ENCODE measurements around the gene C10orf95. TPM values are rescaled to one million over a fixed set of nuclear protein-coding genes. Genes with fewer than 3 reads are reported as not detected.
A peak's percentile ranks its signal among the peaks of the same experiment; 100 is the strongest.

Gene C10orf95
- total and polyA plus RNA-seq, 2 experiments from 2014 or later = 0.69 to 1.1 TPM

- H3K27ac ChIP-seq (ENCODE audit: low read depth) = no peak overlapping the region
- no peaks in the 10 kb centered on the region for H3K79me2 ChIP-seq (replicated peaks; ENCODE audit: insufficient read depth)
- no peaks in the 10 kb centered on the region for H3K9me2 ChIP-seq (ENCODE audit: insufficient read depth)
- peaks cover 16% of the 10 kb centered on the region for H3K4me1 ChIP-seq (ENCODE audit: insufficient read depth)
- peak overlapping the region; percentile 86 for H3K4me2 ChIP-seq
- Mint-ChIP-seq H3K36me3 (ENCODE audit: low read depth) (peaks cover 2% of the 10 kb centered on the region; the same call in 1 of the 3 replicates), H3K27ac (no peak overlapping the region), H3K4me3 (peak overlapping the region; percentile 62), H3K9me3 (no peaks in the 10 kb centered on the region), H3K4me1 (peaks cover 30% of the 10 kb centered on the region), H3K27me3 (ENCODE audit: insufficient read depth, low read depth, poor library complexity) (peaks cover 56% of the 10 kb centered on the region)
- H3K36me3 ChIP-seq (ENCODE audit: insufficient read depth) = no peaks in the 10 kb centered on the region
- H4K20me1 ChIP-seq (replicated peaks; ENCODE audit: insufficient read depth) = no peaks in the 10 kb centered on the region
- H2AFZ ChIP-seq = no peak overlapping the region
- H3F3A ChIP-seq (replicated peaks; ENCODE audit: low read depth) = peaks cover 11% of the 10 kb centered on the region
- no peak for ATAC-seq
- TF ChIP-seq JUNB (IDR thresholded peaks at IDR 0.05; ENCODE audit: unreplicated experiment) (no peak), ZNF331 (CRISPR knock-in tag; IDR thresholded peaks at IDR 0.05; ENCODE audit: low read depth) (no peak), CREB1 (CRISPR knock-in tag; IDR thresholded peaks at IDR 0.05; ENCODE audit: low read depth) (no peak)
- DNase-seq (ENCODE audit: low spot score) = no peak
- peak overlapping the region; percentile 75 for H3K4me3 ChIP-seq
- peaks cover 53% of the 10 kb centered on the region for H3K27me3 ChIP-seq (ENCODE audit: insufficient read depth)
Measured at GRCh38 chr10:102408131-102408727, 43.1 kb downstream of the C10orf95 start.

GRCh38 chr10:102407425-102408130, 43.8 kb downstream of the C10orf95 start:
- Mint-ChIP-seq H3K27ac (no peak overlapping the region), H3K9me3 (no peaks in the 10 kb centered on the region), H3K4me3 (no peak overlapping the region; the same call in 2 of the 3 replicates), H3K27me3 (ENCODE audit: insufficient read depth, low read depth, poor library complexity) (peaks cover 50% of the 10 kb centered on the region), H3K4me1 (peaks cover 24% of the 10 kb centered on the region), H3K36me3 (ENCODE audit: low read depth) (peaks cover 2% of the 10 kb centered on the region; the same call in 1 of the 3 replicates)
- peaks cover 12% of the 10 kb centered on the region for H3F3A ChIP-seq (replicated peaks; ENCODE audit: low read depth)
- H2AFZ ChIP-seq = no peak overlapping the region
- no peak overlapping the region for H3K27ac ChIP-seq (ENCODE audit: low read depth)
- ATAC-seq = no peak
- H3K27me3 ChIP-seq (ENCODE audit: insufficient read depth) = peaks cover 53% of the 10 kb centered on the region
- peaks cover 16% of the 10 kb centered on the region for H3K4me1 ChIP-seq (ENCODE audit: insufficient read depth)
- no peaks in the 10 kb centered on the region for H3K36me3 ChIP-seq (ENCODE audit: insufficient read depth)
- H3K79me2 ChIP-seq (replicated peaks; ENCODE audit: insufficient read depth) = no peaks in the 10 kb centered on the region
- H3K4me2 ChIP-seq = no peak overlapping the region
- no peak overlapping the region for H3K4me3 ChIP-seq
- no peaks in the 10 kb centered on the region for H3K9me2 ChIP-seq (ENCODE audit: insufficient read depth)
- no peak for DNase-seq (ENCODE audit: low spot score)
- no peaks in the 10 kb centered on the region for H4K20me1 ChIP-seq (replicated peaks; ENCODE audit: insufficient read depth)
- no peak for TF ChIP-seq ZNF331 (CRISPR knock-in tag; IDR thresholded peaks at IDR 0.05; ENCODE audit: low read depth)
- no peak for TF ChIP-seq EZH2phosphoT487 (IDR thresholded peaks at IDR 0.05; ENCODE audit: unreplicated experiment)
- no peak for TF ChIP-seq REST (IDR thresholded peaks at IDR 0.05; ENCODE audit: unreplicated experiment)
- no peak for TF ChIP-seq POLR2AphosphoS5 (IDR thresholded peaks at IDR 0.05; ENCODE audit: low read depth)
- no peak for TF ChIP-seq CTCF (conservative IDR thresholded peaks at IDR 0.05; ENCODE audit: low read depth in 2 of 2)
- no peak for TF ChIP-seq STAT1 (IDR thresholded peaks at IDR 0.05; ENCODE audit: unreplicated experiment)
- TF ChIP-seq JUNB (IDR thresholded peaks at IDR 0.05; ENCODE audit: unreplicated experiment) = no peak
- TF ChIP-seq ZNF114 (CRISPR knock-in tag; IDR thresholded peaks at IDR 0.05) = no peak
- TF ChIP-seq EZH2 (IDR thresholded peaks at IDR 0.05; ENCODE audit: low read depth, unreplicated experiment) = no peak
- no peak for TF ChIP-seq CREB1 (CRISPR knock-in tag; IDR thresholded peaks at IDR 0.05; ENCODE audit: low read depth)
